IMR-90 (cell line): Measurements from ENCODE around the gene ACSS1. TPM values are rescaled to one million over a fixed set of nuclear protein-coding genes. Genes with fewer than 3 reads are reported as not detected.

Source experiments
- ATAC-seq: fragments of 200-7000 bp; cut with Tn5 transposase; 2 replicates; pipeline ENCODE4 v1.9.1; 2020; ENCODE audit warnings: low read depth, mild to moderate bottlenecking, moderate library complexity
- BruUV-seq: library from RNA; stranded (reverse); fragments of 400-500 nt; replicated peaks from 2 replicates; lab custom pipeline; 2021; lab: Mats Ljungman, UMichigan
- CTCF ChIA-PET: fragments of 300-600 bp; formaldehyde crosslinking; extraction: SDS; loops from one replicate; lab custom pipeline; 2021; ENCODE audit warnings: antibody characterized with exemption; lab: Yijun Ruan, JAX
- POLR2A ChIA-PET: fragments of 300-600 bp; sonication (Branson Sonifier 250); formaldehyde crosslinking; loops from one replicate; lab custom pipeline; 2022; ENCODE audit warnings: antibody characterized with exemption; ENCODE audit not compliant: unreplicated experiment; lab: Charles Lee
- DNase-seq: peaks from one replicate; pipeline ENCODE4 v3.0.0; 2013
- H2AFZ ChIP-seq: replicated peaks from 2 replicates; pipeline ENCODE3; 2013; ENCODE audit warnings: low read length, mild to moderate bottlenecking; ENCODE audit not compliant: poor library complexity
- H2AK5ac ChIP-seq: 2 replicates; pipeline ENCODE4 v1.6.1; 2013; ENCODE audit warnings: low read depth, low read length, inconsistent platforms
- H2AK9ac ChIP-seq: replicated peaks from 2 replicates; pipeline ENCODE3; 2013; ENCODE audit warnings: mild to moderate bottlenecking, low read depth, low read length, moderate library complexity; ENCODE audit not compliant: poor library complexity
- H2BK120ac ChIP-seq: 2 replicates; pipeline ENCODE4 v1.6.1; 2013; ENCODE audit warnings: low read depth, low read length, inconsistent platforms
- H2BK15ac ChIP-seq: 3 replicates; pipeline ENCODE4 v1.6.1; 2013; ENCODE audit warnings: low read depth, low read length, inconsistent platforms
- H2BK20ac ChIP-seq: 2 replicates; pipeline ENCODE4 v1.6.1; 2013; ENCODE audit warnings: low read depth, mild to moderate bottlenecking, inconsistent platforms, low read length, moderate library complexity
- H2BK5ac ChIP-seq: 2 replicates; pipeline ENCODE4 v1.6.1; 2013; ENCODE audit warnings: mild to moderate bottlenecking, low read depth, low read length, inconsistent platforms; ENCODE audit not compliant: poor library complexity, severe bottlenecking
- H3K14ac ChIP-seq: replicated peaks from 2 replicates; pipeline ENCODE4 v1.6.1; 2013; ENCODE audit warnings: low read depth, low read length, inconsistent platforms
- H3K18ac ChIP-seq: 2 replicates; pipeline ENCODE4 v1.6.1; 2013; ENCODE audit warnings: low read depth, low read length, control low read depth
- H3K23ac ChIP-seq: 2 replicates; pipeline ENCODE4 v1.6.1; 2013; ENCODE audit warnings: low read depth, low read length, inconsistent platforms
- H3K27ac ChIP-seq: 2 replicates; pipeline ENCODE4 v1.5.1; 2013; ENCODE audit warnings: mild to moderate bottlenecking, control low read depth, low read length; ENCODE audit not compliant: insufficient read depth
- H3K27me3 ChIP-seq: 2 replicates; pipeline ENCODE4 v1.6.1; 2013; ENCODE audit warnings: low read length; ENCODE audit not compliant: control insufficient read depth, insufficient read depth
- H3K36me3 ChIP-seq: 2 replicates; pipeline ENCODE4 v1.6.1; 2013; ENCODE audit warnings: low read length, mixed read lengths; ENCODE audit not compliant: control insufficient read depth, insufficient read depth
- H3K4ac ChIP-seq: 2 replicates; pipeline ENCODE4 v1.6.1; 2013; ENCODE audit warnings: low read depth, low read length, inconsistent platforms
- H3K4me1 ChIP-seq: 2 replicates; pipeline ENCODE4 v1.6.1; 2013; ENCODE audit warnings: low read length, mixed read lengths; ENCODE audit not compliant: control insufficient read depth, insufficient read depth
- H3K4me2 ChIP-seq: 2 replicates; pipeline ENCODE4 v1.6.1; 2013; ENCODE audit warnings: low read depth, mild to moderate bottlenecking, control low read depth, low read length, moderate library complexity
- H3K4me3 ChIP-seq: 2 replicates; pipeline ENCODE4 v1.5.1; 2013; ENCODE audit warnings: low read depth, mild to moderate bottlenecking, control low read depth, low read length, moderate library complexity; ENCODE audit not compliant: insufficient read depth
- H3K56ac ChIP-seq: 2 replicates; pipeline ENCODE4 v1.6.1; 2013; ENCODE audit warnings: low read length, inconsistent platforms; ENCODE audit not compliant: insufficient read depth; ENCODE audit errors: extremely low read depth
- H3K79me1 ChIP-seq, 2 experiments: 2 replicates each; pipeline ENCODE4 v1.6.1; 2013; ENCODE audit warnings: low read length in 2 of 2, inconsistent platforms in 1 of 2, low read depth in 1 of 2
- H3K9ac ChIP-seq: 2 replicates; pipeline ENCODE4 v1.6.1; 2013; ENCODE audit warnings: low read depth, low read length, control low read depth
- H3K9me1 ChIP-seq: 2 replicates; pipeline ENCODE4 v1.6.1; 2013; ENCODE audit warnings: low read length, inconsistent platforms; ENCODE audit not compliant: insufficient read depth
- H3K9me3 ChIP-seq: 2 replicates; pipeline ENCODE4 v1.6.1; 2013; ENCODE audit warnings: low read length; ENCODE audit not compliant: control insufficient read depth, insufficient read depth
- H4K20me1 ChIP-seq: 2 replicates; pipeline ENCODE4 v1.6.1; 2013; ENCODE audit warnings: low read length, inconsistent platforms; ENCODE audit not compliant: insufficient read depth
- H4K5ac ChIP-seq: 2 replicates; pipeline ENCODE4 v1.6.1; 2013; ENCODE audit warnings: mild to moderate bottlenecking, low read depth, low read length, control low read depth
- H4K8ac ChIP-seq, 2 experiments: 2 replicates each; pipeline ENCODE4 v1.6.1; 2013; ENCODE audit warnings: low read depth in 2 of 2, low read length in 2 of 2, control low read depth in 1 of 2, inconsistent platforms in 1 of 2
- H4K91ac ChIP-seq: 2 replicates; pipeline ENCODE4 v1.6.1; 2013; ENCODE audit warnings: low read depth, low read length, inconsistent platforms; ENCODE audit not compliant: insufficient read depth
- RAD21 ChIP-seq: IDR thresholded peaks from 2 replicates; pipeline ENCODE4 v1.6.1; 2012; ENCODE audit warnings: low read length, improper control_type of control experiment
- WGBS, 2 experiments: methylation state at CpG; one replicate each; pipeline versions ENCODE4 v1.1.5 to v1.1.7; 2013; ENCODE audit warnings: missing lambda C conversion rate in 2 of 2; ENCODE audit not compliant: insufficient read length in 1 of 2; ENCODE audit errors: extremely low coverage in 2 of 2; 5-methylcytosine and 5-hydroxymethylcytosine counted together
- dilution Hi-C: fragments of 300-500 bp; cut with HindIII; formaldehyde crosslinking; loops from one replicate; pipeline ENCODE4 v1.14.3; 2018; ENCODE audit warnings: low sequenced_read_pairs; ENCODE audit not compliant: unreplicated experiment
- in situ Hi-C: fragments of 300-500 bp; cut with MboI; formaldehyde crosslinking; loops from 3 replicates; pipeline ENCODE4 v1.14.3; 2019; ENCODE audit warnings: low sequenced_read_pairs, inconsistent platforms, mixed read lengths
- intact Hi-C: fragments of 100-400 bp; cut with micrococcal nuclease; formaldehyde crosslinking; loops from 2 replicates; pipeline ENCODE4 v1.10.0; 2022
- polyA plus RNA-seq, 3 experiments: library from polyadenylated mRNA; depleted of rRNA; stranded (reverse); fragments of >200 nt; gene quantifications; 2 replicates each; pipeline ENCODE4 v1.2.3, GENCODE V29; 2012; ENCODE audit warnings: low replicate concordance in 1 of 3
- total RNA-seq: library from RNA; depleted of rRNA; stranded (reverse); fragments of >200 nt; gene quantifications from 2 replicates; pipeline ENCODE4 v1.2.3, GENCODE V29; 2012

Gene ACSS1
- total and polyA plus RNA-seq, 2 of the 4 experiments (the other 2 are of a cell fraction), result 0.72 to 1.2 TPM

DNA sequence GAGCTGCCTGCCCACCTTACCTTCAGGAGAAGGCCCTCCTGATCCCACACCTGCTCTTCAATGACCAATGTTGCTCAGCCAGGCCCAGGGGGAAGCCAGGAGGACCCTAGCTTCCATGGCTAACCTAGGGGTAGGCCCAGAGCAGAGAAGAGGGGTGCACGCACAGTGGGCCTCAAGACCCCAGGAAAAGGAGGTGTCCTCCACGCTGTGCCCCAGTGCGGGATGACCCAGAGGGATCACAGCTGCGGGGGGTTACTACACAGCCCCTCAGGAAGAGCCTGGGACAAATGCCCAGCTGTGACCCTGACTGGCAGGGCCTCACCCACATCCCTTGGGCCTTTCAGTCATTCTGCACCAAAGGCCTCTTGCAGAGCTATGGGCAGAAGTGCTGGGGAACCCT, 33.8 kb downstream of the ACSS1 start:
- Histone ChIP-seq H4K5ac (no peak overlapping the region), H4K91ac (no peak overlapping the region), H3K27ac (no peak overlapping the region), H3K36me3 (no peaks in the 10 kb centered on the region), H3K9me1 (0 out of 2 replicates have a peak, but pooled peaks cover 1% of the 10 kb centered on the region), H3K4me3 (no peak overlapping the region), H4K8ac (no peak overlapping the region), H3K9me3 (no peaks in the 10 kb centered on the region), H3K27me3 (no peaks in the 10 kb centered on the region; the same call in none of the 2 replicates), H3K4me2 (no peak overlapping the region), H2BK120ac (no peak overlapping the region), H2AK5ac (no peak overlapping the region), H3K4ac (no peak overlapping the region), H3K56ac (no peak overlapping the region), H3K79me1 (no peaks in the 10 kb centered on the region), H4K20me1 (no peaks in the 10 kb centered on the region), H2AFZ (no peak overlapping the region), H3K18ac (no peak overlapping the region), H2AK9ac (no peak overlapping the region), H3K4me1 (no peaks in the 10 kb centered on the region), H2BK5ac (no peak overlapping the region), H2BK15ac (no peak overlapping the region), H2BK20ac (no peak overlapping the region), H3K23ac (no peak overlapping the region), H3K9ac (no peak overlapping the region), H3K14ac (no peak overlapping the region)
- ATAC-seq, result no peak
- no peak for DNase-seq
- BruUV-seq, result no TSS peak
- dilution Hi-C loops (no loop called here), intact Hi-C loops (no loop called here), in situ Hi-C loops (no loop called here)
- ChIA-PET CTCF (no interaction called here), POLR2A (no interaction called here)
- 90% methylated on average over 2 of the region's 4 CpGs; no CpG with 5 or more reads in 1 of the 2 experiments for WGBS, 2 experiments
- TF ChIP-seq RAD21, result no peak
